ENCODE data around the gene CDH12.
"Not testable (repeated sequence)": the region's sequence is repeated elsewhere in the genome, so short reads cannot be mapped to it uniquely, and the experiment has no call there.

Gene CDH12

DNA sequence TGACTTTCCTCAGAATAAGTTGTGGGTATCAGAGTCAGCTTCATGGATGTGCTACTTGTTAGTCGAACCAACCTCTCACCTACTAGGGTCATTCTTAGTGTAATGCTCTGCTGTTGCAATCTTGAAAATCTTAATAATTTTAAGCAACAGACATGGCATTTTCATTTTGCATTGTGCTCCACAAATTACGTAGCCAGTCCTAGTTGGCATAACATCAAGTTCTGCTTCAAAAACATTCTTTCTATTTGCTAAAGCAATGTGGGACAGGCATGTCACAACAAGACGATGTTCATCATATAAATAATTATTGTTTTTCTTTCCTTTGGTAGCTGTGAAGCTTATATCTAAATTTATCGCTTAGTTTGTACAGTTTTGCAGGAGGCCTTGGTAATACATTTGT lies 39.3 kb upstream of the CDH12 start:
- H3K4me3 ChIP-seq (ENCODE audit: low read depth, low read length) = no peak overlapping the region
- no peak for DNase-seq
- in situ Hi-C loops (cut with HindIII; ENCODE audit: low pct_ligation_motif_present, low sequenced_read_pairs) = no loop called here
- no peak for TF ChIP-seq CTCF (IDR thresholded peaks at IDR 0.05; ENCODE audit: low read depth, low read length, missing control alignments)
- no peaks in the 10 kb centered on the region for H3K27me3 ChIP-seq (replicated peaks)
- no peak overlapping the region for H3K27ac ChIP-seq
- no peaks in the 10 kb centered on the region for H3K36me3 ChIP-seq (replicated peaks)

GRCh38 chr5:22889720-22890119 lies 36.6 kb upstream of the CDH12 start:
- H3K4me3 ChIP-seq (ENCODE audit: low read depth, low read length) = no peak overlapping the region
- H3K36me3 ChIP-seq (replicated peaks) = no peaks in the 10 kb centered on the region
- in situ Hi-C loops (cut with HindIII; ENCODE audit: low pct_ligation_motif_present, low sequenced_read_pairs) = no loop called here
- no peak for TF ChIP-seq CTCF (IDR thresholded peaks at IDR 0.05; ENCODE audit: low read depth, low read length, missing control alignments)
- H3K27ac ChIP-seq = no peak overlapping the region
- no peaks in the 10 kb centered on the region for H3K27me3 ChIP-seq (replicated peaks)
- DNase-seq = no peak

GRCh38 chr5:22887566-22887965 lies 34.4 kb upstream of the CDH12 start:
- Histone ChIP-seq H3K27me3 (replicated peaks) (no peaks in the 10 kb centered on the region), H3K36me3 (replicated peaks) (no peaks in the 10 kb centered on the region), H3K27ac (no peak overlapping the region), H3K4me3 (ENCODE audit: low read depth, low read length) (no peak overlapping the region)
- in situ Hi-C loops (cut with HindIII; ENCODE audit: low pct_ligation_motif_present, low sequenced_read_pairs) = no loop called here
- DNase-seq = no peak
- TF ChIP-seq CTCF (IDR thresholded peaks at IDR 0.05; ENCODE audit: low read depth, low read length, missing control alignments) = no peak

GRCh38 chr5:22858911-22859310 lies 5.8 kb upstream of the CDH12 start:
- H3K36me3 ChIP-seq (replicated peaks); H3K4me3 ChIP-seq (ENCODE audit: low read depth, low read length); DNase-seq; in situ Hi-C loops (cut with HindIII; ENCODE audit: low pct_ligation_motif_present, low sequenced_read_pairs); H3K27ac ChIP-seq; H3K27me3 ChIP-seq (replicated peaks): not testable (repeated sequence)

DNA sequence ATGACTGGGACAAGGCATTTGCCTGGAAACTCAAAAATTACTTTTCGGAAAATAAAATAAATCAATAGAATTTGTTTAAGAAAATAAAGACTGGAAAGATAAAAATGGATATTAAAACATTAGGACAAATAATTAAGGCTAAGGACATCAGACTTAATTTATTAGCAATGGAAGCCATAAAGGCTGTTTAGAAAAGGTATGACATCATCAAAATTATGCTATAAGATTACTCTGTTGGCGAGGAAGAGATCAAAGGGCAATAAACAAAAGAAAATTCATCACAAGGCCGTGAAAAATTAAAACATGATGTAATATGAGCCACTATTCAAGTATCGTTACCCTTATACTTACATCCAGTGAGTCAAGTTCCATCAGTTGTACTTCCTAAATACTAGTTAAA lies 2.7 kb upstream of the CDH12 start:
- H3K27me3 ChIP-seq (replicated peaks) = no peaks in the 10 kb centered on the region
- no peak for TF ChIP-seq CTCF (IDR thresholded peaks at IDR 0.05; ENCODE audit: low read depth, low read length, missing control alignments)
- no peaks in the 10 kb centered on the region for H3K36me3 ChIP-seq (replicated peaks)
- H3K4me3 ChIP-seq (ENCODE audit: low read depth, low read length) = no peak overlapping the region
- DNase-seq = no peak
- in situ Hi-C loops (cut with HindIII; ENCODE audit: low pct_ligation_motif_present, low sequenced_read_pairs) = no loop called here
- H3K27ac ChIP-seq = no peak overlapping the region

GRCh38 chr5:22850981-22851380 lies 2.2 kb downstream of the CDH12 start:
- Histone ChIP-seq H3K36me3 (replicated peaks) (no peaks in the 10 kb centered on the region), H3K4me3 (ENCODE audit: low read depth, low read length) (no peak overlapping the region), H3K27ac (no peak overlapping the region), H3K27me3 (replicated peaks) (no peaks in the 10 kb centered on the region)
- in situ Hi-C loops (cut with HindIII; ENCODE audit: low pct_ligation_motif_present, low sequenced_read_pairs) = no loop called here
- peak; percentile 2 for DNase-seq
- TF ChIP-seq CTCF (IDR thresholded peaks at IDR 0.05; ENCODE audit: low read depth, low read length, missing control alignments) = no peak

Data from brain microvascular endothelial cell (primary cell).